ENCODE data around the gene CSNK2A2.

CSNK2A2 gene

GRCh38 chr16:58125781-58126335 is 72.0 kb downstream of the CSNK2A2 start:
- in situ Hi-C loops (cut with HindIII; ENCODE audit: low pct_unique_long_range_greater_than_20kb, low sequenced_read_pairs): no loop called here
- DNase-seq (ENCODE audit: low read depth in 1 of 2, low spot score in 1 of 2): peak in 1 of 2 experiments; percentile 58
- TF ChIP-seq JUND (IDR thresholded peaks at IDR 0.05; ENCODE audit: low read depth): no peak

GRCh38 chr16:58125041-58125440 is 72.9 kb downstream of the CSNK2A2 start:
- in situ Hi-C loops (cut with HindIII; ENCODE audit: low pct_unique_long_range_greater_than_20kb, low sequenced_read_pairs): no loop called here
- no peak for TF ChIP-seq JUND (IDR thresholded peaks at IDR 0.05; ENCODE audit: low read depth)
- DNase-seq (ENCODE audit: low read depth in 1 of 2, low spot score in 1 of 2): no peak

DNA sequence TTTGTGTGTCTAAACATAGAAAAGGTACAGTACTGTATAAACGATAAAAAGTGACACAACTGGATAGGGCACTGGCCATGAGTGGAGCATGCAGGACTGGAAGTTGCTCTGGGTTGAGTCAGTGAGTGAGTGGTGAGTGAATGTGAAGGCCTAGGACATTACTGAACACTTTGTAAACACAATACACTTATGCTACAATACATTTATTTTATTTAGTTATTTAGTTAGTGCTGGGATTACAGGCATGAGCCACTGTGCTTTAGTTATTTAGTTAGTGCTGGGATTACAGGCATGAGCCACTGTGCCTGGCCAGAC is 73.3 kb downstream of the CSNK2A2 start:
- DNase-seq (ENCODE audit: low read depth in 1 of 2, low spot score in 1 of 2): peak in 1 of 2 experiments; percentile 44
- TF ChIP-seq JUND (IDR thresholded peaks at IDR 0.05; ENCODE audit: low read depth): no peak
- in situ Hi-C loops (cut with HindIII; ENCODE audit: low pct_unique_long_range_greater_than_20kb, low sequenced_read_pairs): no loop called here

GRCh38 chr16:58123896-58124600 is 73.9 kb downstream of the CSNK2A2 start:
- no peak for DNase-seq (ENCODE audit: low read depth in 1 of 2, low spot score in 1 of 2)
- TF ChIP-seq JUND (IDR thresholded peaks at IDR 0.05; ENCODE audit: low read depth): no peak
- in situ Hi-C loops (cut with HindIII; ENCODE audit: low pct_unique_long_range_greater_than_20kb, low sequenced_read_pairs): no loop called here

DNA sequence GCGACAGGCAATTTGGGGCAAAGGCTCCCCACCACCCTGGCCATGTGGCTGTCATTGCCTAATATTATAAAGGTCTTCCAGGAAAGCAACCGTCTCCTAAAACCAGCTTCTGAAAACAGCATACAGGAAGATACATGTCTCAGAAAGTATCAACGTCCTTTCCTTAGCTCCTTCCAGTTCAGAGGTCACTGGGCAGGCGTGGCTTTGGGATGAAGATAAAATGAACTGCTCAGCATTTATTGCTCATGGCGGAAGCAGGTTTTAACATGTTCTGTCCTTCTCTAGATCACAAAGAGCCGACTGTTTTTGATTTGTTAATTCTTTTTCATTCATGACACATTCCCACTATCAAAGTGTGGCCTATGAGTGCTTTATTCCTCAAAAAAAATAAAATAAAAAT is 76.8 kb downstream of the CSNK2A2 start:
- in situ Hi-C loops (cut with HindIII; ENCODE audit: low pct_unique_long_range_greater_than_20kb, low sequenced_read_pairs): no loop called here
- no peak for DNase-seq (ENCODE audit: low read depth in 1 of 2, low spot score in 1 of 2)
- no peak for TF ChIP-seq JUND (IDR thresholded peaks at IDR 0.05; ENCODE audit: low read depth)

- no peak for DNase-seq (ENCODE audit: low read depth in 1 of 2, low spot score in 1 of 2)
- in situ Hi-C loops (cut with HindIII; ENCODE audit: low pct_unique_long_range_greater_than_20kb, low sequenced_read_pairs): no loop called here
- TF ChIP-seq JUND (IDR thresholded peaks at IDR 0.05; ENCODE audit: low read depth): no peak
Observed at GRCh38 chr16:58120234-58120633, 77.7 kb downstream of the CSNK2A2 start.

- TF ChIP-seq JUND (IDR thresholded peaks at IDR 0.05; ENCODE audit: low read depth): no peak
- in situ Hi-C loops (cut with HindIII; ENCODE audit: low pct_unique_long_range_greater_than_20kb, low sequenced_read_pairs): no loop called here
Observed at GRCh38 chr16:58119509-58119845, 78.4 kb downstream of the CSNK2A2 start.

DNA sequence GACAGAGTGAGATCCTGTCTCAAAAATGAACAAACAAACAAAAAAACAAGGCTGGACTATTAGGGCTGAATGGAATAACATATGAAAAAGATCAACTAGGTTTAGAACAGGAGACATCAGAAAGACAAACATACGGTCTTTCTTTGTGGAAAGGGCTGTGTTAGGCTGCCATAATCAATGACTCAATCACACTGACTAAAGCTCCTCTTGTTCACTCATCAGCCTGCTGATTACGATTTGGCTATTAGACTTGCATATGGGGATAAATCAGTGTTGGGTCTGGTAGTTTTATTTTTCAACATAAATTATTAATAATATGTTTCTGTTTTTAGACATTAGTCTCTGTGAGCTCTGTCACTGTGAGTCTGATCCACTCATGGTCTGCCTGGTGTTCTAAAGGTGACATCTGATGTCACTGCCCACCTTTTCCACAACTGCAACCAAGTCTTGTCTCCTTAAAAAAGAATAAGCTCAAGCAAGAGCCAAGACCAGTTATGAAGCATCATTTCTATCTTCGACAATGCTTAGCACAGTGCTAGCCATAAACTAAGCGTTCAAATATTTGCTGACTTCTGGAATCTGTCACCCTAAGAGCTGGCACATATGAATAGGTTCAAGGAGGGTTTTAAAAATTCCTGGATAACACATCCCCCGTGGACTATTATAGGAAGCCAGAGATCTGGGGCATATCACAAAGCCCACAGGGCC is 79.0 kb downstream of the CSNK2A2 start:
- in situ Hi-C loops (cut with HindIII; ENCODE audit: low pct_unique_long_range_greater_than_20kb, low sequenced_read_pairs): no loop called here

More at GRCh38 chr16:58119509-58119845, 78.4 kb downstream of the CSNK2A2 start:
- DNase-seq (ENCODE audit: low read depth in 1 of 2, low spot score in 1 of 2): no peak

GRCh38 chr16:58116529-58116928 is 81.4 kb downstream of the CSNK2A2 start:
- no peak for DNase-seq (ENCODE audit: low read depth in 1 of 2, low spot score in 1 of 2)
- no peak for TF ChIP-seq JUND (IDR thresholded peaks at IDR 0.05; ENCODE audit: low read depth)
- in situ Hi-C loops (cut with HindIII; ENCODE audit: low pct_unique_long_range_greater_than_20kb, low sequenced_read_pairs): no loop called here

More for the DNA sequence above, 79.0 kb downstream of the CSNK2A2 start:
- TF ChIP-seq JUND (IDR thresholded peaks at IDR 0.05; ENCODE audit: low read depth): no peak
- no peak for DNase-seq (ENCODE audit: low read depth in 1 of 2, low spot score in 1 of 2)

DNA sequence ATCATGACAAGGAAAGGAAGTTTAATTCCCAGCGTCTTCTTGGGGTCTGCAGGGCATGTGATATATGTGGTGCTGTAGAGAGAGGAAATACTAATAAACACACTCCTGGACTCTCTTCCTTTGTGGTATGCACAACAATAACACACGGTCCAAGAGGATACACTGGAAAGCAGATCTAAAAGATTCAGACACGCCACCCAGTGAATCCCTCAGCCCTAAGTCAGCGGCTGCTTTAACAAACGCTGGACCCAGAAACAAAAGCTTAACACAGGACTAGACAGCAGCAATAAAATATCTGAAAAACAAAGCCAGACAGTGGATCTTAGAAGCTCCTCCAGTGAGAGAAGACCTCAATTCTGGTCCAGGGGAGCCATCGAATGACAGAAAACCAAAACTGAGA is 81.8 kb downstream of the CSNK2A2 start:
- no peak for TF ChIP-seq JUND (IDR thresholded peaks at IDR 0.05; ENCODE audit: low read depth)
- in situ Hi-C loops (cut with HindIII; ENCODE audit: low pct_unique_long_range_greater_than_20kb, low sequenced_read_pairs): no loop called here
- DNase-seq (ENCODE audit: low read depth in 1 of 2, low spot score in 1 of 2): no peak

- DNase-seq (ENCODE audit: low read depth in 1 of 2, low spot score in 1 of 2): no peak
- in situ Hi-C loops (cut with HindIII; ENCODE audit: low pct_unique_long_range_greater_than_20kb, low sequenced_read_pairs): no loop called here
- TF ChIP-seq JUND (IDR thresholded peaks at IDR 0.05; ENCODE audit: low read depth): no peak
Observed at GRCh38 chr16:58114827-58115825, 82.8 kb downstream of the CSNK2A2 start.

DNA sequence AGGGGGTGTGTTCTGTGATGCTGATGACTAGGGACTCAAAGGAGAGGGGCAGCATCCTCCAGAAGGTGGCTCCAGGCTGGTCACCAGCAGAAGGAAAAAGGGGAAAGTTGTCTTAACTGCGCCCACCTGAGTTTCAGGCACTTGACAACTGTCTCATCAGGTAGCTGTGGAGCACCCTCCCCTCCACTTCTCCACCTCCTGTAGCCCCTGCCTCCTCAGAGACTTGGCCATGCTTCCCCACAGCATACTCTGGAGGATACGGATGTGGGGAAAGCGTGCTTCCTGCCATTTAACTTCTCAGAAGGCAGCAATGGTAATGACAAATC is 86.6 kb downstream of the CSNK2A2 start:
- in situ Hi-C loops (cut with HindIII; ENCODE audit: low pct_unique_long_range_greater_than_20kb, low sequenced_read_pairs): no loop called here
- no peak for TF ChIP-seq JUND (IDR thresholded peaks at IDR 0.05; ENCODE audit: low read depth)
- DNase-seq (ENCODE audit: low read depth in 1 of 2, low spot score in 1 of 2): no peak
